C4-2B (cell line): Measurements from ENCODE around the gene DDX54.

Source experiments
- CTCF ChIP-seq: fragments of 450-650 bp; conservative IDR thresholded peaks from 2 replicates; pipeline ENCODE4 v1.5.1; 2017; ENCODE audit warnings: mild to moderate bottlenecking
- ZFX ChIP-seq: fragments of 450-650 bp; IDR thresholded peaks from 2 replicates; pipeline ENCODE4 v1.6.1; 2017

- no peak for TF ChIP-seq CTCF
- TF ChIP-seq ZFX: no peak
These were observed 19.5 kb downstream of the DDX54 start for GRCh38 chr12:113165521-113166450.
